Naive thymus-derived CD4-positive, alpha-beta T cell (primary cell): ENCODE results near the gene ANKRD17. TPM values are rescaled to one million over a fixed set of nuclear protein-coding genes. Genes with fewer than 3 reads are reported as not detected.

Experiments used
- ATAC-seq: fragments of 150-1000 bp; cut with Tn5 transposase; 2 replicates; pipeline ENCODE4 v1.10.0; 2021; ENCODE audit warnings: mild to moderate bottlenecking, moderate library complexity
- CTCF ChIA-PET: fragments of 350-600 bp; sonication (Branson Sonifier 250); formaldehyde crosslinking; loops from one replicate; lab custom pipeline; 2021; ENCODE audit warnings: antibody characterized with exemption; lab: Charles Lee
- POLR2A ChIA-PET: fragments of 350-600 bp; sonication (Branson Sonifier 250); formaldehyde crosslinking; loops from one replicate; lab custom pipeline; 2021; ENCODE audit warnings: antibody characterized with exemption, inconsistent platforms; lab: Charles Lee
- DNase-seq, 9 donors: peaks; one replicate each; pipeline versions ENCODE4 v3.0.0 to v3.0.0-alpha.2; 2020 to 2022; ENCODE audit warnings: mixed read lengths in 1 of 9
- H3K27ac ChIP-seq: one replicate; pipeline ENCODE4 v1.7.0; 2013; ENCODE audit warnings: mild to moderate bottlenecking, low read depth, low read length, moderate library complexity
- H3K27me3 ChIP-seq, 2 donors: one replicate each; pipeline ENCODE4 v1.7.0; 2013; ENCODE audit warnings: low read length in 2 of 2, mild to moderate bottlenecking in 2 of 2, moderate library complexity in 2 of 2; ENCODE audit not compliant: control insufficient read depth in 2 of 2, insufficient read depth in 2 of 2
- H3K36me3 ChIP-seq, 3 experiments: 1 replicate in 2 of 3; 2 replicates in 1 of 3; pipeline ENCODE4 v1.7.0; 2013; ENCODE audit warnings: low read length in 3 of 3, mild to moderate bottlenecking in 3 of 3, moderate library complexity in 1 of 3; ENCODE audit not compliant: insufficient read depth in 3 of 3, control insufficient read depth in 2 of 3
- H3K4me1 ChIP-seq, 2 donors: one replicate each; pipeline ENCODE4 v1.7.0; 2013; ENCODE audit warnings: low read length in 2 of 2, mild to moderate bottlenecking in 2 of 2, moderate library complexity in 1 of 2; ENCODE audit not compliant: control insufficient read depth in 2 of 2, insufficient read depth in 2 of 2
- H3K4me3 ChIP-seq: 2 replicates; pipeline ENCODE4 v1.7.0; 2013; ENCODE audit warnings: mild to moderate bottlenecking, low read length
- H3K9me3 ChIP-seq, 3 experiments: 1 replicate in 2 of 3; 2 replicates in 1 of 3; pipeline ENCODE4 v1.7.0; 2013; ENCODE audit warnings: low read length in 3 of 3; ENCODE audit not compliant: control insufficient read depth in 2 of 3
- H3K27ac Mint-ChIP-seq, 9 donors: one replicate each; pipeline ENCODE4 v1.8.0; 2020 to 2022; ENCODE audit warnings: mixed read lengths in 9 of 9, mild to moderate bottlenecking in 8 of 9, moderate library complexity in 5 of 9, inconsistent platforms in 2 of 9
- H3K27me3 Mint-ChIP-seq, 5 donors: one replicate each; pipeline ENCODE4 v1.8.0; 2021 to 2022; ENCODE audit warnings: mixed read lengths in 5 of 5, mild to moderate bottlenecking in 1 of 5
- H3K36me3 Mint-ChIP-seq, 5 donors: one replicate each; pipeline ENCODE4 v1.8.0; 2020 to 2022; ENCODE audit warnings: mixed read lengths in 5 of 5, mild to moderate bottlenecking in 3 of 5, inconsistent platforms in 1 of 5
- H3K4me1 Mint-ChIP-seq, 7 donors: one replicate each; pipeline ENCODE4 v1.8.0; 2020 to 2022; ENCODE audit warnings: mixed read lengths in 7 of 7, mild to moderate bottlenecking in 3 of 7, inconsistent platforms in 1 of 7
- H3K4me3 Mint-ChIP-seq, 10 donors: one replicate each; pipeline ENCODE4 v1.8.0; 2020 to 2022; ENCODE audit warnings: mild to moderate bottlenecking in 10 of 10, mixed read lengths in 10 of 10, moderate library complexity in 6 of 10, inconsistent platforms in 2 of 10
- H3K9me3 Mint-ChIP-seq, 11 donors: one replicate each; pipeline ENCODE4 v1.8.0; 2020 to 2022; ENCODE audit warnings: mixed read lengths in 11 of 11, mild to moderate bottlenecking in 4 of 11, inconsistent platforms in 1 of 11, moderate library complexity in 1 of 11
- intact Hi-C, 2 donors: fragments of 100-400 bp; cut with micrococcal nuclease; formaldehyde crosslinking; loops; one replicate each; pipeline ENCODE4 v1.15.1; 2023
- polyA plus RNA-seq, 2 donors: library from polyadenylated mRNA; unstranded; fragments of 300-500 nt; fragmentation: Illumina TruSeq; gene quantifications; one replicate each; pipeline ENCODE4 v1.2.3, GENCODE V29; 2021
- total RNA-seq, 6 experiments: library from RNA in 5 of 6; stranded (reverse) in 5 of 6; gene quantifications; 1 replicate in 5 of 6; 2 replicates in 1 of 6; pipeline ENCODE4 v1.2.3 and lab custom pipeline; 2021 to 2026

The ANKRD17 gene
- total and polyA plus RNA-seq, 7 experiments from 2014 or later, result 13.1 to 67.5 (median 54.8) TPM

DNA sequence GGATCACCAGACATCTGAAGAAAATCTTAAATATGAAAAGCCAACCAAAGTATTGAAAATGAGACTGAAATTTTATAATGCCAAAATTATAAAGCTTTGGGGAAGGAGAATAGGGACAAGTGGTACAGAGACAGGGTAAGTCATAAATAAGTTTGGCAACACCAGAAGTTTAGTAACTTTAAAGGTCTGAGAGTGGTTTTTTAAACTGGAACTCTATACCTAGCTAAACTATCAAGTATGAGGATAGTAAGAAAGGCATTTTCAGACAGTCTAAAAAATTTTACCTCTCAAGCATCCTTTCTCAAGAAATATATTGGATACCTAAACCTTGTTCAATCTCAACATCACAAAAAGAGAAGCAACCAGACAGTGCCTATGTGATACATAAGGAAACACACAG, 92.4 kb downstream of the ANKRD17 start:
- H3K4me3 ChIP-seq, result no peak overlapping the region
- H3K27ac Mint-ChIP-seq, result peak overlapping the region in 1 of 9 donors; percentile 18
- H3K9me3 ChIP-seq, result no peaks in the 10 kb centered on the region
- no peak for DNase-seq
- H3K36me3 ChIP-seq, result peaks cover 8 to 61% (median 10%) of the 10 kb centered on the region in 3 experiments
- H3K4me1 Mint-ChIP-seq, result peaks cover 0 to 7% (median 4%) of the 10 kb centered on the region in 7 donors
- H3K27me3 ChIP-seq, result no peaks in the 10 kb centered on the region
- intact Hi-C loops, result no loop called here
- ChIA-PET POLR2A (no interaction called here), CTCF (no interaction called here)
- no peak overlapping the region for H3K4me3 Mint-ChIP-seq
- peaks cover 0 to 24% (median 5%) of the 10 kb centered on the region in 11 donors for H3K9me3 Mint-ChIP-seq
- no peaks in the 10 kb centered on the region for H3K4me1 ChIP-seq
- ATAC-seq, result no peak
- H3K27me3 Mint-ChIP-seq, result no peaks in the 10 kb centered on the region
- no peak overlapping the region for H3K27ac ChIP-seq
- H3K36me3 Mint-ChIP-seq, result peaks cover 19 to 72% (median 58%) of the 10 kb centered on the region in 5 donors

DNA sequence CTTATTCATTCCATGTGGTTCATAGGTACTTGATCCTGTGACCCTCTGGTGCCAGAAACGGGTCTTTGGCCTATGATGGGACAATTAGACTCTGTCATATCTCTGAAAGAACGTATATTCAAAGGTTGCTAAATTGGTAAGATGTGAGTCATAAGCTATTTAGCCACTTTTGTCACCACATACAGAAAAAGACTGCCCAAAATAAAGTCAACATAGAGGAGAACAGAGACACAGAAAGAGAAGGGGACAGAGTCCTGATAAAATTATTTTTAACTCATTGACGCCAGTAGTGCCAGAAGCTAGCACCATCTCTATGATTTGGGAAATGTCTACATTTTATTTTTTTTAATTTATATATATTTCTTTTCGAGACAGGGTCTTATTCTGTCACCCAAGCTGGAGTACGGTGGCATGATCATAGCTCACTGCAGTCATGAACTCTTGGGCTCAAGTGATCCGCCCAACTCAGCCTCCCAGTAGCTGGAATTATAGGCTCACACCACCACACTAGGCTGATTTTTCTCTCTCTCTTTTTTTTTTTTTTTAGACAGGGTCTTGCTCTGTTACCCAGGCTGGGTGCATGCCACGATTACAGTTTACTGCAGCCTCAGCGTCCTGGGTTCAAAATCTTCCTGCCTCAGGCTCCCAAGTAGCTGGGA, 96.9 kb downstream of the ANKRD17 start:
- no peak overlapping the region for H3K4me3 Mint-ChIP-seq
- intact Hi-C loops, result no loop called here
- peak overlapping the region in 1 of 9 donors; percentile 63 for H3K27ac Mint-ChIP-seq
- ChIA-PET POLR2A (no interaction called here), CTCF (interaction anchor here (0.6 kb wide), 1 partner anchor 96 kb away, joined by 3 read pairs; no protein-coding TSS in a partner anchor)
- peaks cover 0 to 13% (median 3%) of the 10 kb centered on the region in 11 donors for H3K9me3 Mint-ChIP-seq
- H3K27me3 Mint-ChIP-seq, result no peaks in the 10 kb centered on the region
- ATAC-seq (no peak), DNase-seq (no peak)
- H3K27ac ChIP-seq, result no peak overlapping the region
- peaks cover 6 to 57% (median 41%) of the 10 kb centered on the region in 5 donors for H3K36me3 Mint-ChIP-seq
- no peaks in the 10 kb centered on the region for H3K4me1 ChIP-seq
- H3K36me3 ChIP-seq, result peaks cover 0 to 51% (median 12%) of the 10 kb centered on the region in 3 experiments
- H3K27me3 ChIP-seq, result no peaks in the 10 kb centered on the region
- peaks cover 0 to 6% (median 0%) of the 10 kb centered on the region in 7 donors for H3K4me1 Mint-ChIP-seq
- no peak overlapping the region for H3K4me3 ChIP-seq
- no peaks in the 10 kb centered on the region for H3K9me3 ChIP-seq

DNA sequence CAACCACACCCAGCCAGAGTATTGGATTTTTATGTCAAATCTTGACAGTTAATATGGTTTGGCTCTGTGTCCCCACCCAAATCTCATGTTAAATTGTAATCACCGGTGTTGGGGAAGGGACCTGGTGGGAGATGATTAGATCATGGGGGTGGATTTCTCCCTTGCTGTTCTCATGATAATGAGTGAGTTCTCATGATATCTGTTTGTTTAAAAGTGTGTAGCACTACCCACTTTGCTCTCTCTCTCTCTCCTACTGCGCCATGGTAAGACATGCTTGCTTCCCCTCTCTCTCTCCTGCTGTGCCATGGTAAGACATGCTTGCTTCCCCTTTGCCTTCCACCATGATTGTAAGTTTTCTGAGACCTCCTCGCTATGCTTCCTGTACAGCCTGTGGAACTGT, 102.2 kb downstream of the ANKRD17 start:
- no peaks in the 10 kb centered on the region for H3K4me1 ChIP-seq
- DNase-seq (no peak), ATAC-seq (no peak)
- peaks cover 0 to 1% (median 0%) of the 10 kb centered on the region in 11 donors for H3K9me3 Mint-ChIP-seq
- peak overlapping the region in 2 of 9 donors; percentile 6 to 68 for H3K27ac Mint-ChIP-seq
- H3K27me3 Mint-ChIP-seq, result no peaks in the 10 kb centered on the region
- H3K4me3 Mint-ChIP-seq, result no peak overlapping the region
- peaks cover 12 to 50% (median 32%) of the 10 kb centered on the region in 5 donors for H3K36me3 Mint-ChIP-seq
- peaks cover 5 to 43% (median 7%) of the 10 kb centered on the region in 3 experiments for H3K36me3 ChIP-seq
- intact Hi-C loops, result no loop called here
- no peaks in the 10 kb centered on the region for H3K27me3 ChIP-seq
- H3K4me1 Mint-ChIP-seq, result peaks cover 0 to 7% (median 3%) of the 10 kb centered on the region in 7 donors
- H3K4me3 ChIP-seq, result no peak overlapping the region
- H3K9me3 ChIP-seq, result no peaks in the 10 kb centered on the region
- ChIA-PET CTCF (no interaction called here), POLR2A (no interaction called here)
- H3K27ac ChIP-seq, result no peak overlapping the region

GRCh38 chr4:73152893-73153292, 105.7 kb downstream of the ANKRD17 start:
- H3K4me3 Mint-ChIP-seq, result no peak overlapping the region
- H3K4me1 ChIP-seq, result no peaks in the 10 kb centered on the region
- ATAC-seq (no peak), DNase-seq (no peak)
- intact Hi-C loops, result no loop called here
- H3K27me3 ChIP-seq, result no peaks in the 10 kb centered on the region
- no peak overlapping the region for H3K27ac Mint-ChIP-seq
- peaks cover 12 to 53% (median 34%) of the 10 kb centered on the region in 5 donors for H3K36me3 Mint-ChIP-seq
- ChIA-PET POLR2A (no interaction called here), CTCF (interaction anchor here (0.7 to 0.9 kb wide), 2 partner anchors 10 to 105 kb away, joined by 3 to 4 read pairs; no protein-coding TSS in a partner anchor)
- H3K27ac ChIP-seq, result no peak overlapping the region
- peaks cover 0 to 1% (median 0%) of the 10 kb centered on the region in 11 donors for H3K9me3 Mint-ChIP-seq
- no peaks in the 10 kb centered on the region for H3K9me3 ChIP-seq
- no peak overlapping the region for H3K4me3 ChIP-seq
- H3K4me1 Mint-ChIP-seq, result peaks cover 0 to 7% (median 4%) of the 10 kb centered on the region in 7 donors
- H3K36me3 ChIP-seq, result peaks cover 7 to 42% (median 17%) of the 10 kb centered on the region in 3 experiments
- H3K27me3 Mint-ChIP-seq, result no peaks in the 10 kb centered on the region

- Histone ChIP-seq H3K27me3 (no peaks in the 10 kb centered on the region), H3K27ac (no peak overlapping the region), H3K4me3 (no peak overlapping the region), H3K4me1 (no peaks in the 10 kb centered on the region), H3K9me3 (no peaks in the 10 kb centered on the region), H3K36me3 (peaks cover 0 to 56% (median 22%) of the 10 kb centered on the region in 3 experiments)
- DNase-seq, result no peak
- intact Hi-C loops, result loop anchor here (1.0 to 10.0 kb wide), 5 partner anchors 36 to 438 kb away; partner anchors contain the start of genes ANKRD17 (in 1 of the 2) and COX18 (in 1 of the 2)
- Mint-ChIP-seq H3K27ac (peak overlapping the region in 2 of 9 donors; percentile 28 to 42), H3K9me3 (no peaks in the 10 kb centered on the region), H3K4me3 (no peak overlapping the region), H3K4me1 (peaks cover 0 to 20% (median 6%) of the 10 kb centered on the region in 7 donors), H3K36me3 (peaks cover 15 to 57% (median 30%) of the 10 kb centered on the region in 5 donors), H3K27me3 (no peaks in the 10 kb centered on the region)
- no peak for ATAC-seq
- ChIA-PET CTCF (interaction anchor here (0.5 kb wide), 1 partner anchor 10 kb away, joined by 3 read pairs; no protein-coding TSS in a partner anchor), POLR2A (no interaction called here)
Observed at GRCh38 chr4:73142995-73143547, 115.5 kb downstream of the ANKRD17 start.

- ChIA-PET CTCF (no interaction called here), POLR2A (no interaction called here)
- Mint-ChIP-seq H3K9me3 (no peaks in the 10 kb centered on the region), H3K27ac (peak overlapping the region in 6 of 9 donors; percentile 15 to 77 (median 36)), H3K4me1 (peaks cover 5 to 24% (median 8%) of the 10 kb centered on the region in 7 donors), H3K27me3 (no peaks in the 10 kb centered on the region), H3K36me3 (peaks cover 12 to 35% (median 28%) of the 10 kb centered on the region in 5 donors), H3K4me3 (no peak overlapping the region)
- H3K4me3 ChIP-seq, result no peak overlapping the region
- no peak overlapping the region for H3K27ac ChIP-seq
- no peaks in the 10 kb centered on the region for H3K9me3 ChIP-seq
- ATAC-seq, result no peak
- intact Hi-C loops, result loop anchor here (5.0 to 10.0 kb wide), 4 partner anchors 33 to 435 kb away; partner anchors contain the start of genes ANKRD17 (in 1 of the 2) and COX18 (in 1 of the 2)
- no peak for DNase-seq
- H3K4me1 ChIP-seq, result no peaks in the 10 kb centered on the region
- H3K36me3 ChIP-seq, result peaks cover 0 to 48% (median 23%) of the 10 kb centered on the region in 3 experiments
- no peaks in the 10 kb centered on the region for H3K27me3 ChIP-seq
Observed at GRCh38 chr4:73139991-73140390, 118.6 kb downstream of the ANKRD17 start.
